ENCODE results near the gene CCDC89. TPM values are rescaled to one million over a fixed set of nuclear protein-coding genes. Genes with fewer than 3 reads are reported as not detected.
"Not testable (repeated sequence)": the region's sequence is repeated elsewhere in the genome, so short reads cannot be mapped to it uniquely, and the experiment has no call there.

The CCDC89 gene
- total RNA-seq, 2 experiments from 2014 or later: 0.22 to 0.43 TPM

DNA sequence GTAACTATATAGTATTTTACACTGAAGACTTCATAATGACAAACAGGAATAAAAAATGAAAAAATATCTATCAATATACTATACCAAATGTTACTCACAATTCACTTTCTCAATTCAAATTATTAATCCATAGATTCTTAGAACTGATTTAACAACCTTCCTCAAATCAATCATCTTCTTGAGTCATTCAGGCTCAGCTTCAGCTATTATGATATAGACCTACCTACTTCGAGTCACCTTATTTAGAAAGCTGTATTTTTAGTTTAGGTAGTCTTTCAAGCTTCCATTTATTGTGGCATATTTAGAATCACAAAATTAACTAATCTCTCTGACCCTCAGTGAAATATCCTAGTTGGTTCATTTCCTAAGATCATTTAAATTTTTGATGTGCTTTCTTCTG is 29.2 kb downstream of the CCDC89 start:
- ATAC-seq (ENCODE audit: low read depth) (no peak), DNase-seq (no peak)
- Mint-ChIP-seq H3K36me3 (peaks cover 26% of the 10 kb centered on the region), H3K4me3 (no peak overlapping the region), H3K9me3 (no peaks in the 10 kb centered on the region), H3K27me3 (no peaks in the 10 kb centered on the region), H3K27ac (no peak overlapping the region), H3K4me1 (peaks cover 47% of the 10 kb centered on the region)
- POLR2A ChIA-PET: interaction anchor here (2.0 to 2.9 kb wide), 2 partner anchors 9 to 29 kb away, joined by 8 to 11 read pairs; partner anchors contain the start of genes DLG2, TMEM126A and TMEM126B

DNA sequence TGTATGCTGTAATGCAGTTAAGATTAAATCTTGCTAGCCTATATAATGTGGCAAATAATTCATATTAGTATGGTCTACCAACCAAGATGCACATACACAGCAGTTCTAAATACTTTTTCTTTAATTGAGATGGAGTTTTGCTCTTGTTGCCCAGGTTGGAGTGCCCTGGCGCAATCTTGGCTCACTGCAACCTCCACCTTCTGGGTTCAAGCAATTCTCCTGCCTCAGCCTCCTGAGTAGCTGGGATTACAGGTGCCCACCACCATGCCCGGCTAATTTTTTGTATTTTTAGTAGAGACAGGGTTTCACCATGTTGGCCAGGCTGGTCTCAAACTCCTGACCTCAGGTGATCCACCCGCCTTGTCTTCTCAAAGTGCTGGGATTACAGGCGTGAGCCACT is 31.7 kb downstream of the CCDC89 start:
- H3K4me1 Mint-ChIP-seq: peaks cover 38% of the 10 kb centered on the region
- not testable (repeated sequence) for H3K9me3 Mint-ChIP-seq
- POLR2A ChIA-PET: interaction anchor here (1.4 to 3.2 kb wide), 2 partner anchors 10 to 26 kb away, joined by 3 to 25 read pairs; partner anchors contain the start of genes CREBZF and TMEM126B

DNA sequence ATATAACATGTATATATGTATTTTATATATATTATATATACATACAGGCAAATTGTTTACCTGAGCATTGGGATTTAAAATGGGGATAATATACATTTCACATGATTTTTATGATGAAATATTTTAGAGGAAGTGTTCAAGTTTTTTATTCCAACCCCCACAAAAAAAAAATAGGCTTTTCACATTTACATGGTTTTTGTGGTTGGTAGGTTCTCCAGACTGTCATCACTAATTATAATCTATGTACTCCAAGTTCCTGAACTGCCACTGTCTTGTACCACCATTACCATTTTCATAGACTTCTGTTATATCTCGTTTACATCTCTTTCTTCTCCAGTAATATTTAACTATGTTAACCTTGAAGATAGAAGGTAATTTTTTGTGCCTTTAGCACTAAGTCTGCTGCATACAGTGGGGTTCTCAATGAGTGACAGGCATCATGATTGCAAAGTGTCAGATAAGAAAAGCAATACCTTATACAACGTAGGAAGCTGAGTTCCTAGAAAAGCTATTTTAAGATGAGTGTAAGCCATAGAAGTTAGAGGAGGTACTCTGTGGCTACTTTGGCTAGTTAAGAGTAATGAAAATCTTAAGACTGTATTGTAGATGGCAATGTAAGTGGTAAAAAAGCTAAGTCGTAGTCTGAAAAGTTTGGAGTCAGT is 33.1 kb downstream of the CCDC89 start:
- peak; percentile 40 for ATAC-seq (ENCODE audit: low read depth)
- no peaks in the 10 kb centered on the region for H3K27me3 Mint-ChIP-seq

More for the DNA sequence above, 31.7 kb downstream of the CCDC89 start:
- ATAC-seq (ENCODE audit: low read depth); H3K4me3 Mint-ChIP-seq; H3K27me3 Mint-ChIP-seq; H3K27ac Mint-ChIP-seq; DNase-seq: not testable (repeated sequence)
- H3K36me3 Mint-ChIP-seq: peaks cover 15% of the 10 kb centered on the region

DNA sequence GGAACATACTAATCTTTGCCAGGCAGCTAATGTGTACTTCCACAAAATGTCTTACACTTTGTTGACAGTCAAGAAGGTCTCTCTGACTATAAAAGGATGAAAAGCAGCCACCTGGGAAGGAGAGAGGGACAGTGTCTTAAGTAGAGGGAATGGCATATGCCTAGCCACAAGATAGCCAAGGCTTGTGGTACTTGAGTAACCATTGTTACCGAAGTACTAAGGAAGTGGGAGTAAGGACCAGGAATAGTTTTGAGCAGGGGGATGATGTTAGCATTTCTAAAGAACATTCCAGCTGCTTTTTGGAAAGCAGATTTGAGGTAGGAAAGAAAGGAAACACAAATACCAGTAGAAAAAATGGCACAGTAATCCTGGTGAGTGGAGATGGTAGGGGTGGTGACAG is 34.9 kb downstream of the CCDC89 start:
- POLR2A ChIA-PET: interaction anchor here (3.2 kb wide), 1 partner anchor 13 kb away, joined by 25 read pairs; the partner anchor contains the start of gene CREBZF

More for the DNA sequence above, 33.1 kb downstream of the CCDC89 start:
- peaks cover 35% of the 10 kb centered on the region for H3K4me1 Mint-ChIP-seq
- H3K9me3 Mint-ChIP-seq: no peaks in the 10 kb centered on the region
- no peak for DNase-seq
- peak overlapping the region; percentile 68 for H3K27ac Mint-ChIP-seq
- H3K4me3 Mint-ChIP-seq: peak overlapping the region; percentile 42
- POLR2A ChIA-PET: interaction anchor here (1.4 to 3.2 kb wide), 2 partner anchors 12 to 25 kb away, joined by 3 to 25 read pairs; partner anchors contain the start of genes CREBZF and TMEM126B
- peaks cover 12% of the 10 kb centered on the region for H3K36me3 Mint-ChIP-seq

DNA sequence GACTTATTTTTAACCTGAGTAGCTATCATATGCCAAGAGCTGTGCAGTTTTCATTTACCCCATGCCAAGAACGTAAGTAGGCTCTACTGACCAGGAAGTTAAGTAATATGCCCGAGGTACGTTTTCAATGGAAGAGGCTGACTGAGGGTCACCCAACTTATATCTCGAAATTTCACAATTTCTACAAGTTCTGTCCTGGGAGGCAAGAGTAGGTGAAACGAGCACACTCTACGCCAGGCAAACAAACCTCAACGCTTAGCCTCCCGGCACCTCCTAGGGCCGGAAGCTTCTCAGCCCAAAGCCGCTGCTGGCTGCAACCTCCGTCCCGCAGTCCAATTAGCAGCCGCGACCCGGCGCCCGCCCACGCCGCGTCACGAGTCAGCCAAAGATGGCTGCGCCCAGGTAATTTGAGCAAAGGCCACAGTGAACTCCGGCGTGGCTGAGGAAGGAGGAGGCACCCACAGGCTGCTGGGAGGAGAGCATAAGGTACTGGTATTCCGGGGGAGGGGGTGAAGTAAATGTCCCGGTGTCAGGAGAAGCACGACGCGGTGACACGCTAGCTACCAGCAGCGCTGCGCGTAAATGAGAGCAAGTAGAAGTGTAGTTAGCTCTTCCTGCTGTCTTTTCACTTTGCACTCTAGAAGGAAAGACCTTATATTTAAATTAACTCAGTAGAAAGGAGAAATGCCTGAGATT is 38.2 kb downstream of the CCDC89 start, which contains the start of gene TMEM126A:
Gene TMEM126A (plus strand): TSS at position 364 of the 696 bp plus-strand sequence. CDS start 2,289 bp downstream, outside the sequence.
- ATAC-seq (ENCODE audit: low read depth) (peak; percentile 98), DNase-seq (peak; percentile 93)
- peak within 1 kb of the TSS; percentile 99 for H3K27ac Mint-ChIP-seq
- peak within 1 kb of the TSS; percentile 99 for H3K4me3 Mint-ChIP-seq
- H3K36me3 Mint-ChIP-seq: peaks cover 10% of the 10 kb centered on the region
- peaks cover 27% of the 10 kb centered on the region for H3K4me1 Mint-ChIP-seq
- H3K9me3 Mint-ChIP-seq: no peaks in the 10 kb centered on the region
- POLR2A ChIA-PET: interaction anchor here (0.7 to 4.0 kb wide), 18 partner anchors 9 to 655 kb away, joined by 3 to 72 read pairs (median 4); partner anchors contain the start of genes CCDC83, CREBZF, DLG2 and EED
- peaks cover 21% of the 10 kb centered on the region for H3K27me3 Mint-ChIP-seq

More for the DNA sequence above, 34.9 kb downstream of the CCDC89 start:
- Mint-ChIP-seq H3K4me1 (peaks cover 39% of the 10 kb centered on the region), H3K4me3 (no peak overlapping the region), H3K36me3 (peaks cover 10% of the 10 kb centered on the region), H3K9me3 (no peaks in the 10 kb centered on the region), H3K27ac (no peak overlapping the region), H3K27me3 (no peaks in the 10 kb centered on the region)
- no peak for ATAC-seq (ENCODE audit: low read depth)
- DNase-seq: no peak

DNA sequence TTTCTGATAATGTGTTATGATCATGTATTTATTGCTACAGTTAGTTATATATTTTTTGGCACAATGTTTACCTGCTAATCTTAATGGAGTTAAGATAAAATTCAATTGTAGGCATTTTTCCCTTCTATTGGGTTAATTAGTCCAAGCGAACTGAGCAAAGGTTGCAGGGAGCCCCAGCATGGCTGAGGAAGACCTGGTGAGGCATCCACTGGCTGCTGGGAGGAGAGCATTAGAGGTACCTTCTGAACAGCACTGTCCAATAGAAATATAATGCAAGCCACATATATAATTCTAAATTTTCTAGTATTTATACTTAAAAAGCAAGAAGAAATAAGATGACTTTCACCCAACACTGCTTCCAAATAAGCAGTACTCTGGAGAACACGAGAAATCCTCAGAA is 38.9 kb downstream of the CCDC89 start:
- Mint-ChIP-seq H3K27ac (peak overlapping the region; percentile 99), H3K36me3 (peaks cover 7% of the 10 kb centered on the region), H3K9me3 (no peaks in the 10 kb centered on the region), H3K27me3 (peaks cover 27% of the 10 kb centered on the region), H3K4me1 (peaks cover 23% of the 10 kb centered on the region), H3K4me3 (peak overlapping the region; percentile 99)
- ATAC-seq (ENCODE audit: low read depth) (no peak), DNase-seq (no peak)
- POLR2A ChIA-PET: interaction anchor here (0.7 to 4.0 kb wide), 16 partner anchors 9 to 655 kb away, joined by 3 to 72 read pairs (median 5); partner anchors contain the start of genes CCDC83, CREBZF, DLG2 and EED

DNA sequence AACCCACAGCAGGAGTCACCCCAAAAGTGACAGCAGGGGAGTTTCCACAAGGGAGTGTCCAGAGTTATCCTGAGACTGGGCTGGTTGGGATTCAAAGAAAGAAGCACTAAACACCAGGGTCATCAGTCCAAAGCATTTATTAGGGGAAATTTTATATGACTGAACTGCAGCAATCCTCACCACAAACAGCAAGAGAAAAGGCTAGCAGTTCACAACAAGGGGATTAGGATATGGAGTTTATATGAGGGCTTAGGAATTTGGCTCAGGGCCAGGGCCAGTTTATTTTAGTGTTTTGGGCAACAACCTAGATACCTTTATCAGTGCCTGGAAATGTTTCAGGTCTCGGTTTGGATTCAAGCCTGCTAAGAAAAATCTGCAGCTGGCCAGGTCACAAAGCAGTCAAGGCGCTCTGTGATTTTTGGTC is 42.8 kb downstream of the CCDC89 start:
- H3K4me1 Mint-ChIP-seq: peaks cover 5% of the 10 kb centered on the region

DNA sequence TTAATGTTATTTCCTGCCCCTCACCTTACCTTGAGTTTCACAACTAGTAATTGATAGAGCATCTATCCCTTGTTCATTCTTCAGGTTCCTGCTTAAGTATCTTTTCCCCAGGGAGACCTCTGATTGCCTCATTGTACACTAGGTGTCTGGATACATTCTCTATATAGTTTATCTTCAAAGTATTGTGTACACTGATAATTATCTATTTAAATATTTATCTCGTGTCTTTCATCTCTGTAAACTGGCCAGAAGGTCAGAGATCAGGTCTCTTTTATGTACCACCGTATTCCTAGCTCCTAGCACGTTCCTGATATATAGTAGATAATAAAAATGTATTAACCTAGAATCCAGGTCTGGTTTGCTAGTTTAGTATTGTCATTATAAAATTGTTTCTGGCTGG is 51.2 kb downstream of the CCDC89 start:
- H3K4me3 Mint-ChIP-seq: no peak overlapping the region
- H3K9me3 Mint-ChIP-seq: no peaks in the 10 kb centered on the region
- H3K36me3 Mint-ChIP-seq: peaks cover 30% of the 10 kb centered on the region
- DNase-seq (no peak), ATAC-seq (ENCODE audit: low read depth) (no peak)
- H3K4me1 Mint-ChIP-seq: peaks cover 9% of the 10 kb centered on the region
- no peak overlapping the region for H3K27ac Mint-ChIP-seq
- H3K27me3 Mint-ChIP-seq: no peaks in the 10 kb centered on the region
- POLR2A ChIA-PET: interaction anchor here (4.7 kb wide), 1 partner anchor 13 kb away, joined by 22 read pairs; the partner anchor contains the start of gene TMEM126A

More for the DNA sequence above, 42.8 kb downstream of the CCDC89 start:
- Mint-ChIP-seq H3K36me3 (peaks cover 6% of the 10 kb centered on the region), H3K27ac (no peak overlapping the region), H3K27me3 (peaks cover 32% of the 10 kb centered on the region), H3K9me3 (no peaks in the 10 kb centered on the region), H3K4me3 (no peak overlapping the region)
- ATAC-seq (ENCODE audit: low read depth) (no peak), DNase-seq (no peak)
- POLR2A ChIA-PET: no interaction called here

Other genes with a start within 250 kb of the CCDC89 start
- 1 to 10 TPM; 2.6 to 3.4 TPM for gene DLG2, start 58.9 kb downstream of the CCDC89 start, total RNA-seq
- gene TMEM126B, start 57.6 kb downstream of the CCDC89 start, total RNA-seq: 10 to 100 TPM; 52.8 to 53.9 TPM
- 10 to 100 TPM; 27.2 to 28.8 TPM for gene TMEM126A, start 38.2 kb downstream of the CCDC89 start, total RNA-seq
- 10 to 100 TPM; 77.7 to 78.4 TPM for gene CREBZF, start 21.1 kb downstream of the CCDC89 start, total RNA-seq
- 10 to 100 TPM; 28.7 to 39.3 TPM for gene SYTL2, start 124.9 kb upstream of the CCDC89 start, total RNA-seq
- not detected for gene CCDC83, start 169.2 kb upstream of the CCDC89 start, total RNA-seq